Pancreas (tissue), 10 donors: Measurements from ENCODE around the gene KCNIP1. TPM values are rescaled to one million over a fixed set of nuclear protein-coding genes. Genes with fewer than 3 reads are reported as not detected.

Experiments
- ATAC-seq, 4 donors: fragments of 200-7000 bp; cut with Tn5 transposase; one replicate each; pipeline versions ENCODE4 v1.8.0 to v1.9.1; 2020; ENCODE audit warnings: mild to moderate bottlenecking in 4 of 4, moderate library complexity in 4 of 4
- DNase-seq, 6 donors: peaks; one replicate each; pipeline ENCODE4 v3.0.0-alpha.2; 2020
- FAIRE-seq: peaks from 2 replicates; lab custom pipeline; 2012; peaks lifted over from hg19 to GRCh38; lab: Jason Lieb, UNC
- H3K27ac ChIP-seq, 4 donors: fragments of 200-600 bp; sonication (generic); 1 replicate in 3 of 4; 2 replicates in 1 of 4; pipeline versions ENCODE4 v1.5.0 to v1.8.0; 2020
- H3K27me3 ChIP-seq, 4 donors: fragments of 200-600 bp; one replicate each; pipeline ENCODE4 v1.8.0; 2021
- H3K36me3 ChIP-seq, 3 donors: fragments of 200-600 bp; sonication (generic) in 1 of 3; one replicate each; pipeline versions ENCODE4 v1.5.0 to v1.8.0; 2020 to 2021
- H3K4me1 ChIP-seq, 3 donors: fragments of 200-600 bp; one replicate each; pipeline ENCODE4 v1.8.0; 2021
- H3K4me3 ChIP-seq, 4 donors: fragments of 200-600 bp; sonication (generic) in 2 of 4; one replicate each; pipeline versions ENCODE4 v1.5.0 to v1.8.0; 2020 to 2021
- H3K9me3 ChIP-seq, 4 donors: fragments of 200-600 bp; one replicate each; pipeline ENCODE4 v1.8.0; 2021
- WGBS, 2 donors: extraction: QIAGEN DNeasy Blood & Tissue Kit; methylation state at CpG; one replicate each; pipeline ENCODE4 v1.1.7; 2013; 5-methylcytosine and 5-hydroxymethylcytosine counted together
- intact Hi-C, 3 donors: fragments of 100-400 bp; cut with DNase I; formaldehyde crosslinking; loops; one replicate each; pipeline versions ENCODE4 v1.11.1 to v1.14.2; 2022
- polyA plus RNA-seq, 2 donors: library from polyadenylated mRNA; stranded (reverse); fragments of 200-250 nt; gene quantifications; one replicate each; pipeline ENCODE4 v1.2.3, GENCODE V29; 2013
- total RNA-seq, 6 donors: library from RNA; stranded (reverse); fragmentation: NEBNext Ultra II Directional in 4 of 6; extraction: Animal tissue kit (Norgen Biotek cat#: 25700) in 4 of 6; gene quantifications; one replicate each; pipeline versions ENCODE4 v1.2.1 to v1.2.4, GENCODE V29; 2021 to 2023
- TF ChIP-seq, protein P1 (sequence below), 4 donors: fragments of 200-600 bp; sonication (generic) in 3 of 4; IDR thresholded peaks; one replicate each; pipeline versions ENCODE4 v1.5.0 to v1.8.0; 2021; ENCODE audit warnings: antibody characterized with exemption in 4 of 4
- donor health status: healthy with polysubstance abuse.
- donor health status: DM: no; HTN: no; CAD: no; lungs with moderate emphysema.
- donor health status: DM: no; HTN: no; CAD: no.
- donor health status: control.
- donor health status: control.
- donor health status: Bipolar disorder and iron deficiency.
- donor health status: DM: yes; HTN: yes; CAD: no.
- donor health status: DM: no; HTN: no; CAD: no.
- donor health status: DM: no; HTN: no; CAD: no.
- donor health status: DM: yes; HTN: yes; CAD: no.

The KCNIP1 gene
- total and polyA plus RNA-seq, 8 donors = 0.31 to 10.3 (median 1.1) TPM

DNA sequence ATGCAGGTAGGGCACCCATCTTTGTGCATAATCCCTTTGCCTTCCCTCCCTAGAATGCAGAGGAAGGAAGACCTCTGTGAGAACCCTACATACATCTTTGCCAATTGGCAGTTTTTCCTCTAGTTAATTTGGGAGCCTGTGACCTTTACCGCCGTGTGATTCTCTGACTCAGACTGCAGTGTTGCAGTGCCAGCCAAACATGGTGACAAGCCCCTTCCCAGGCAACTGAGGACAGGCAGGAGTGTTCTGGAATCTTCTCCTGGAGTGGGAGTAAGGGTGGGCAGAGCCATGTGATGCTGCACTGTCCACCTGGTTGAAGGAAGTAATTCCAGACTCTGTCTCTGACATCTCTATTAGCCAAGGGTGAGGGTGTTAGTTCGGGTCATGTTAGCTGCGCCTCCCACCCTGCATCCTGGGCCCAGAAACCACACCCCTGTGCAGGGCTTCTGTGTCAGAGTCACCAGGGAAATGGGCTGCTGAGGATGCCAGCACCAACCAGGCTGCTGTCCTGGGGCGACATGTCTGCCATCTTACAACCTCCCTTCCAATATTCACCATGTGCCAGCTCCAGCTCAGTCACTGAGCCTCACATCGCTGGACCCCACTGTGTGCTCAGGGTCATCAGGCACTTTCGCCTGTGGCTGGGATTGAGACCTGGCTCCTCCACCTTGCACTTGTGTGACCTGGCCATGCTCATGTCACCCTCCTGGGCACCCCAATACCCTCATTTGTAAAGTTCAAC, 21.8 kb downstream of the KCNIP1 start:
- intact Hi-C loops = no loop called here
- FAIRE-seq (no peak), DNase-seq (no peak), ATAC-seq (no peak)
- no peaks in the 10 kb centered on the region for H3K27me3 ChIP-seq
- H3K27ac ChIP-seq = no peak overlapping the region
- TF ChIP-seq, protein P1, sequence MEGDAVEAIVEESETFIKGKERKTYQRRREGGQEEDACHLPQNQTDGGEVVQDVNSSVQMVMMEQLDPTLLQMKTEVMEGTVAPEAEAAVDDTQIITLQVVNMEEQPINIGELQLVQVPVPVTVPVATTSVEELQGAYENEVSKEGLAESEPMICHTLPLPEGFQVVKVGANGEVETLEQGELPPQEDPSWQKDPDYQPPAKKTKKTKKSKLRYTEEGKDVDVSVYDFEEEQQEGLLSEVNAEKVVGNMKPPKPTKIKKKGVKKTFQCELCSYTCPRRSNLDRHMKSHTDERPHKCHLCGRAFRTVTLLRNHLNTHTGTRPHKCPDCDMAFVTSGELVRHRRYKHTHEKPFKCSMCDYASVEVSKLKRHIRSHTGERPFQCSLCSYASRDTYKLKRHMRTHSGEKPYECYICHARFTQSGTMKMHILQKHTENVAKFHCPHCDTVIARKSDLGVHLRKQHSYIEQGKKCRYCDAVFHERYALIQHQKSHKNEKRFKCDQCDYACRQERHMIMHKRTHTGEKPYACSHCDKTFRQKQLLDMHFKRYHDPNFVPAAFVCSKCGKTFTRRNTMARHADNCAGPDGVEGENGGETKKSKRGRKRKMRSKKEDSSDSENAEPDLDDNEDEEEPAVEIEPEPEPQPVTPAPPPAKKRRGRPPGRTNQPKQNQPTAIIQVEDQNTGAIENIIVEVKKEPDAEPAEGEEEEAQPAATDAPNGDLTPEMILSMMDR (IDR thresholded peaks at IDR 0.05) = no peak
- no peaks in the 10 kb centered on the region for H3K36me3 ChIP-seq
- H3K4me1 ChIP-seq = no peaks in the 10 kb centered on the region
- 65 to 74% methylated on average over 7 of the region's 7 CpGs for WGBS, 2 donors
- H3K4me3 ChIP-seq = no peak overlapping the region
- H3K9me3 ChIP-seq = no peaks in the 10 kb centered on the region

DNA sequence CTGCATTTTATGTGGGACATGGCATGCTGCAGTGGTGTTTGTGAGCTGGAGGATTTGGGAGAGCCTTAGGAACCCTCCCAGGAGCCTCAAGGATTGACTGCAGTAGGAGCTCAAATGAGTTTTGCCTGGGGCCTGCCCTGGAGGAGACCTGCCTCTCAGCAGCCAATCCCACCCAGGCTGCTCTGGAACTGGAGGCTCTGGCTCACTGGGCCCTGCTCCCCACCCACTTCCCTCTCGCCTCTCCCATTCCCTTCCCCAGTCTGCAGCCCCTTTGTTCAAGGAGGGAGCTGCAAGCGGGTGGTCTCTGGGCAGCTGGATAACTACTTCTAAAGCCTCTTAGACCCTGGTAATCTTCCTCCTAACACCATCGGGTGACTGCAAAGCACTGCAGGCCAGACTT, 24.2 kb downstream of the KCNIP1 start:
- 76 to 78% methylated on average over 3 of the region's 3 CpGs for WGBS, 2 donors
- ATAC-seq (no peak), FAIRE-seq (no peak), DNase-seq (no peak)
- intact Hi-C loops = no loop called here
- no peaks in the 10 kb centered on the region for H3K4me1 ChIP-seq
- H3K27ac ChIP-seq = no peak overlapping the region
- no peaks in the 10 kb centered on the region for H3K27me3 ChIP-seq
- TF ChIP-seq, protein P1 (IDR thresholded peaks at IDR 0.05) = no peak
- no peaks in the 10 kb centered on the region for H3K9me3 ChIP-seq
- H3K4me3 ChIP-seq = no peak overlapping the region
- no peaks in the 10 kb centered on the region for H3K36me3 ChIP-seq

- ATAC-seq (no peak), FAIRE-seq (no peak), DNase-seq (no peak)
- Histone ChIP-seq H3K4me1 (no peaks in the 10 kb centered on the region), H3K4me3 (no peak overlapping the region), H3K27ac (no peak overlapping the region), H3K9me3 (no peaks in the 10 kb centered on the region), H3K36me3 (no peaks in the 10 kb centered on the region), H3K27me3 (no peaks in the 10 kb centered on the region)
- TF ChIP-seq, protein P1 (IDR thresholded peaks at IDR 0.05) = no peak
- intact Hi-C loops = no loop called here
- 74 to 89% methylated on average over 1 of the region's 1 CpG for WGBS, 2 donors
Observed at GRCh38 chr5:170528976-170529375, 25.2 kb downstream of the KCNIP1 start.

- no peak overlapping the region for H3K27ac ChIP-seq
- ATAC-seq = no peak
- TF ChIP-seq, protein P1 (IDR thresholded peaks at IDR 0.05) = no peak
- WGBS, 2 donors = 71 to 79% methylated on average over 3 of the region's 3 CpGs
- intact Hi-C loops = no loop called here
- DNase-seq = no peak
- no peaks in the 10 kb centered on the region for H3K9me3 ChIP-seq
- no peaks in the 10 kb centered on the region for H3K27me3 ChIP-seq
- no peaks in the 10 kb centered on the region for H3K36me3 ChIP-seq
- no peak for FAIRE-seq
- H3K4me1 ChIP-seq = no peaks in the 10 kb centered on the region
- H3K4me3 ChIP-seq = no peak overlapping the region
Observed at GRCh38 chr5:170532935-170533334, 29.1 kb downstream of the KCNIP1 start.

GRCh38 chr5:170533383-170533782, 29.6 kb downstream of the KCNIP1 start:
- no peak for ATAC-seq
- Histone ChIP-seq H3K36me3 (no peaks in the 10 kb centered on the region), H3K4me3 (no peak overlapping the region), H3K4me1 (no peaks in the 10 kb centered on the region), H3K27ac (no peak overlapping the region), H3K9me3 (no peaks in the 10 kb centered on the region), H3K27me3 (no peaks in the 10 kb centered on the region)
- intact Hi-C loops = no loop called here
- 66 to 75% methylated on average over 5 of the region's 5 CpGs for WGBS, 2 donors
- DNase-seq = no peak
- TF ChIP-seq, protein P1 (IDR thresholded peaks at IDR 0.05) = no peak
- no peak for FAIRE-seq
